Choroid plexus epithelial cell (primary cell): ENCODE measurements around the gene COL4A2.

Experiments
- DNase-seq: peaks from one replicate; pipeline ENCODE4 v3.0.0-alpha.2; 2010; ENCODE audit warnings: low read depth
- H3K4me3 ChIP-seq: 2 replicates; pipeline ENCODE4 v1.5.1; 2011; ENCODE audit warnings: low read depth, mild to moderate bottlenecking, control low read depth, low read length, moderate library complexity
- CTCF ChIP-seq: conservative IDR thresholded peaks from 2 replicates; pipeline ENCODE4 v1.5.1; 2011; ENCODE audit warnings: low read depth, mild to moderate bottlenecking, control low read depth, inconsistent platforms, low read length, moderate library complexity

Gene COL4A2

GRCh38 chr13:110371550-110372465, 64.7 kb downstream of the COL4A2 start:
- peak; percentile 91 for DNase-seq
- H3K4me3 ChIP-seq = no peak overlapping the region
- TF ChIP-seq CTCF = no peak

DNA sequence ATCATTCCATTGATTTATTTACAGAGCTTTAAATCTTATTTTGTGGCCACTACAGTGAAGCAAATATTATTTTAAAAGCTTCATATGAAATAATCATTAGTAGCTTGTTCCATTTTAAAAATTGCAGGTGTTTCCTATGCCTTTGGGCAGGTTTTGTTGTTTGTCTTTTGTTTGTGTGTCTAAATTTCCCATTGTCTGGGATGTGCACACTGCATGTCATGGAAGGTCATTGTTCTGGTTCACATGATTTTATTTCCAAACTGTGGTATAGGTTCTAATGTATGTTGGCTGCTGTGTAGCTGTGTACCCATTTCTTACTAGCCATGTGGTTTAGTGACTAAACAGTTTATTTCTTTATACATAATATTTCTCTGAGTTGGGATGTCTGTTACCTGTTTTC, 65.6 kb downstream of the COL4A2 start:
- DNase-seq = no peak
- no peak for TF ChIP-seq CTCF
- no peak overlapping the region for H3K4me3 ChIP-seq

DNA sequence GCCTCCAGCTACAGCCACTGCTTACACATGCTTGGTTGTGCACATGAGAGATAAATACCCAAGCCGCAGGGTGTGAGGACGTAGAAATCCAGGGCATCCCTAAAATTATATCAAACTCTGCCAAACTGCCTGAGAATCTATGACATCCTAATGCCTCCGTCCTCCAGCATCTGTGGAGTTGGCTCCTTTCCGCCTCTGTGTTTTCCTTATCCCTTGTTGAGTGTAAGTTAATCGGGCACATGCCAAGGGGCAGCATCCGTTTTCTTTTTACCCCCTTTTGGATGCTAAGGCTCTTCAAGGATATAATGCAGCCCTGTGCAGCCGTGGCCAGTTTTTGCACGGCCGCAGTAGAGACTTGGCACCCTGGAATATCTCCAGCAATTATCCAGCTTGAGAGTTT, 66.5 kb downstream of the COL4A2 start:
- no peak for TF ChIP-seq CTCF
- DNase-seq = no peak

DNA sequence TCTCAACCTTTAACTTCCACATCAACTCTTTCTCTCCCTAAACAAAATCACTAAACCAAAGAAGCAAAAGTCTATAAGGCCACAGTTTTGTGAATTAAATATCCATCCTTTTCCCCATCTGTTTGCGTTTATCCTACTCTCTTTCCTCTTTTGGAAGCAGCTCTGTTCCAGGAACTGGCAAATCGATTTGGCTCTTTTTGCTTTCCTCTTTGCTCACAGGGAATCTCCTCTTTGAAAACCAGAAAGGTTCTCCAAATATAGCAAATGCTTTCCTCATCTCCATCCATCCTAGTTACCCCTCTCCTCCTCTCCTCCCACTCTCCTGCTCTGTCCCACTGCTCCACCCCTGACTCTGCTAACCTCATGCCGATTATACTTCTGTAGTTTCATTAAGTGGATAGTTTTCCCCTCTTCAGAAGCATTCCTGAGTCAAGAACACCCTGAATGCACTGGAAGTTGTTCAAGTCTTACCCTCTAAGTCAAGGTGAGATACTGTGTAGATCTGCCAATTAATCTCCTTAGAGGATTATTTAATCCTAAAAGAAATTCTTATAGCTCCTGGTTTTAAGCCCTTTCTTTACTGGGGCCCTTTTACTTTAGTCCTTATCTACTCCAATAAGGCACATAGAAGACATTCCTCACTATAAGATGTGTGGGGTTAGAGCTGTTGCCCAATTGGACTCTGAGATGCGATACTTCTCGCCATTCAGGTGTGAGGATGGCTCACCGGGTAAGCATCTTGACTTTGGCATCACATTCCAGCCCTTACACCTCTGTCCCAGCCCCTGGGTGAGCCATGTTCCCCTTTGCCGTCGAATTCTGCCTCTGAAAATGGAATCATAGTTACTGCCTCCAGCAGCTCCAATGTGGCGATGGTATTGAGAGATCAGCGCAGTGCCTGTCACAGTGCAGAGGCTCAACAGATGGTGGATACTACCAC, 67.6 kb downstream of the COL4A2 start:
- DNase-seq = no peak
- no peak for TF ChIP-seq CTCF
- H3K4me3 ChIP-seq = no peak overlapping the region

More for the DNA sequence above, 66.5 kb downstream of the COL4A2 start:
- H3K4me3 ChIP-seq = no peak overlapping the region

DNA sequence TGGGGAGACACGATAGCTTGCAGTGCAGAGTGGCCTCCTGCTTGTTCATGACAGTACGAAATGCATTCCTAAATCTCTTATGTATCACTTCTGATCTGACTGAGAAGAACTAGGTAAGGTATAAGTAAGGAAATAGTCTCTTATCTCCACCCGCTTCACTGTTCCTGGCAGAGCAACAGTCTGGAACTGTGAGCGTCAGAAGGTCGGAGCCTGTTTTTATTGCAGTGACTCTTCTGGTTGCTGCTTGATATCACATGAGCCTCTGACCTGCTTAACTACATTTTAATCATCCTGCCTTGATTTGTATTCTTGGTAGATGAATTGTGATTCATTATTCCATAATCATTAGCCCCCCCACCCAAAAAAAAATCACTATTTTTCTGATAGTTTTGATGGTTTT, 69.0 kb downstream of the COL4A2 start:
- H3K4me3 ChIP-seq = no peak overlapping the region
- TF ChIP-seq CTCF = no peak
- peak; percentile 73 for DNase-seq

GRCh38 chr13:110377178-110377825, 70.2 kb downstream of the COL4A2 start:
- no peak overlapping the region for H3K4me3 ChIP-seq
- no peak for DNase-seq

More at GRCh38 chr13:110377178-110377825, 70.2 kb downstream of the COL4A2 start:
- no peak for TF ChIP-seq CTCF
